GM23248 (cell line): ENCODE data around the gene CD19.

Experiments used
- EZH2 ChIP-seq: fragments of 200-600 bp; sonication (generic); IDR thresholded peaks from 2 replicates; pipeline ENCODE4 v1.6.1; 2018; ENCODE audit warnings: antibody characterized with exemption, mild to moderate bottlenecking; ENCODE audit not compliant: insufficient read depth, poor library complexity, severe bottlenecking
- EZH2phosphoT487 ChIP-seq: fragments of 200-600 bp; sonication (generic); IDR thresholded peaks from 2 replicates; pipeline ENCODE4 v1.6.1; 2018; ENCODE audit warnings: antibody characterized with exemption, moderate library complexity, mild to moderate bottlenecking, low read depth; ENCODE audit not compliant: insufficient read depth

DNA sequence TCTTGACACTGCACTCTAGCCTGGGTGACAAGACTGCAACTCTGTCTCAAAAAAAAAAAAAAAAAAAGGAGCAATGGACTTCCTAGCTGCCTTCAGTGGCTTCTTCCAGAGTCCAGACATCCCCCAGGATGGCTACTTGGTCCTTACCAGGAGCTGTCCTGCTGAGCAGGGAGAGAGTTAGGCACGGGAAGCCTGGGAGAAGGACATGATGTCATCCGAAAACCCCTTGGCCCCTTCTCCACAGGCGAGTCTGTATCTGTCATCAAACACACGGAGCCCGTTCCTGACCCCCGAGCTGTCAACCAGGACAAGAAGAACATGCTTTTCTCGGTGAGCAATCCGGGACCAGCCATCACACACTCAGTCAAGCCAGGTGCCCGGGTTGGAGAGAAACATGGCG is 44.8 kb upstream of the CD19 start:
- no peak for TF ChIP-seq EZH2
- no peak for TF ChIP-seq EZH2phosphoT487
